GM21390 (cell line): ENCODE measurements around the gene KRTAP9-7.
"Not testable (repeated sequence)": the region's sequence is repeated elsewhere in the genome, so short reads cannot be mapped to it uniquely, and the experiment has no call there.

Source experiments
- ATAC-seq: cut with Tn5 transposase; IDR thresholded peaks from one replicate; pipeline ENCODE4 v1.9.1; 2021; ENCODE audit not compliant: unreplicated experiment

The KRTAP9-7 gene

GRCh38 chr17:41271323-41271722 is 4.2 kb upstream of the KRTAP9-7 start:
- ATAC-seq = not testable (repeated sequence)

DNA sequence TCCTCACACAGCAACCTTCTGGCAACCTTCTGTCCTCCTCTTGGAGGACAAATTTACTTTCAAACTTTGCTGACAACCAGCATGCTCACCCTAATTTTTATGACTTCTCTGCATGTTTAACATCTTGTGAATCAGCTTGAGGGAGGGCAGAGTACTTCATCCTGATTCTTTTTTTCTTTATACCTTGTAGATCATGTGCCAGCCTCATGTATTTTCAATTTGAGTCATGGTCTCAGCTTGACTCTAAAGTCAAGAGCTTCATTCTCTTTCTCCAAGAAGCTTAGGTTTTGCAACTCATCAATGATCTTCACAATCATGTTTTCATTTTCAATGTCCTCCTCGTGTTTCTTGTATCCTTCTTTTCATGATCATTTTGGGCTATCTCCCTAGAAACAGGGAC is 3.6 kb upstream of the KRTAP9-7 start:
- ATAC-seq = no peak

GRCh38 chr17:41278176-41278955 is 2.9 kb downstream of the KRTAP9-7 start:
- ATAC-seq = no peak

- no peak for ATAC-seq
Observed at GRCh38 chr17:41284043-41284442, 8.5 kb downstream of the KRTAP9-7 start.

GRCh38 chr17:41284546-41284945 is 9.0 kb downstream of the KRTAP9-7 start:
- no peak for ATAC-seq

GRCh38 chr17:41287050-41287449 is 11.6 kb downstream of the KRTAP9-7 start:
- ATAC-seq = no peak

DNA sequence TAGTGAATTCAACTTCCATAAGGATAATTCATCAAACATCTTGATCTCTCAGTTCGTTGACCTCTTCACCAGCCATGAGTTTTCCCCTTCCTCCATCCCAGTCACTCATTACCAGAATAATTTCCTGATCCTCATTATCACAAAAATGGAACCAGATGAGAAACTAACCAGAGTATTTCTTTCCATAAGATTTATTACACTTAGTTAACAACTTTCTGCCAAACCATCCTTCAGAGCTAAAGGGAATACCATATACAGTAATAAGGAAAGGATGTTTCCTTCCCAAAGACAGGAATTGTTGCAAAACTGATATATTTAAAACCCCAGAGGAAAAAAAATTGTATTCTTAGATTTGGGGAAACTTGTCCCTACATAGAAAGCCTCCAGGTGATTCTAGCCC is 18.5 kb downstream of the KRTAP9-7 start:
- no peak for ATAC-seq

DNA sequence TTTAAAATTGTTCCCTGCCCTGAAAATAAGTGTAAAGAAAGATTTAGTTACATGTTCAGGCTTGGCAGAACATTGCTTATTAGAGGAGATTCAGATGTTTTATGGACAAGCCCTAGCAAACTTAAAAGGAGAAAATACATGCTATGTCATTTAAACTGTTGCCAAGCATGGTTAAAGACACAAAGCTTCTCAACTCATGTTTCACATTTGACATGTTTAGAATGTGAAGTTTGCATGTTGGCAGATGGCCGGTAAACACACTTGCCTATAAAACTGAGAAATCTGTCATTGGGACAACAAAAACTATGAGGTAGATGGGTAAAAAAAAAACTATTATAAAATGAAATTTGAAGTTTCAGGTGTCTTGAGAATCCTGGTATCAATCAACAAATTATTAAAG is 21.3 kb downstream of the KRTAP9-7 start:
- no peak for ATAC-seq

- no peak for ATAC-seq
Observed at GRCh38 chr17:41298458-41299135, 23.1 kb downstream of the KRTAP9-7 start.

DNA sequence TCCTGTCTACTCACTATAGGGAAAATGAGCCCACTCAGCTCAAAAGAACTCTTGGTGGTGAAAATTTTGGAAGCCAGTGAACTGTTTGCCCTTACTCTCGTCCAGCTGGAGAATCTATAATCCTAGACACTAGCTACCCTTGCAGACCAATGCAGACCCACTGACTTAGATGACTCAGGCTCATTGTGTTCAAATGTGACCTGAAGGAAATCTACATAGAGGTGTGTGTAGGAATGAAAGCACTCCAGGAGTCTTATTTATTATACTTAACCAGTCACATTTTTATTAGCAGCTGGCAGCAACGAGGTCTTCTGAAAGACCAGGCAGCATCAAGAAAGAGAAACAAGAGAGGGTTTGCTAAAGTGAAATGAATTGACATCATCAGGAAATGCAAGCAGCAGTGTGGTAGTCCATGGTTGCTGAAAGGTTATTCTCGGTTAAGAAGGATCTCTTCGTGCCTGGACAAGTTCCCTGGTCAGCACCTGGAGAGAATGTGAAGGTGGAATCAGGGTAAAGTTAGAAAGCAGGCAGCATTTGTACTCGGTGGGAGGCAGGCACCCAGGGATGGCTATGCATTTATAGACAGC is 25.8 kb downstream of the KRTAP9-7 start:
- ATAC-seq = no peak

- ATAC-seq = no peak
Observed at GRCh38 chr17:41301916-41302901, 26.7 kb downstream of the KRTAP9-7 start, which contains the start of gene KRTAP29-1. Gene KRTAP29-1 (minus strand): TSS chr17:41302851. CDS start chr17:41302851, 0 bp downstream.

DNA sequence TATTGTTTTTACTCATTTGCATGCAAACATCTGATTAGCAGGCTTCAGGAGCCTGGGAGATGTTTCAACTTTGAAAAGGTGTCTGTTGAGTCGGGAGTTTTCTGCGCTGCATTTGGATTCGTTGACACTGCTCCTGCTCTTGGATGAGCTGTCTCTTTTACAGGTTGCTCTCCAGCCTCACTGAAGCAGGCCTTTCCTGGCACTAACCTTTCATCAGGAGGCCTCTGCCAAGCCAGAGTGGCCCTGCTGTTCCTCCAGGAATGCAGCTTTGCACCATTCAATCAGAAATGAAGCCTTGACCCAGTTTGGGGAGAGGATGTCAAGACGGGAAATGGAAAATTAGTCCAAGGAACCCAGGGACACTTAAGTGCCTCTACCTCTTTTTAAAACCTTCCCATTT is 27.5 kb downstream of the KRTAP9-7 start:
- no peak for ATAC-seq

DNA sequence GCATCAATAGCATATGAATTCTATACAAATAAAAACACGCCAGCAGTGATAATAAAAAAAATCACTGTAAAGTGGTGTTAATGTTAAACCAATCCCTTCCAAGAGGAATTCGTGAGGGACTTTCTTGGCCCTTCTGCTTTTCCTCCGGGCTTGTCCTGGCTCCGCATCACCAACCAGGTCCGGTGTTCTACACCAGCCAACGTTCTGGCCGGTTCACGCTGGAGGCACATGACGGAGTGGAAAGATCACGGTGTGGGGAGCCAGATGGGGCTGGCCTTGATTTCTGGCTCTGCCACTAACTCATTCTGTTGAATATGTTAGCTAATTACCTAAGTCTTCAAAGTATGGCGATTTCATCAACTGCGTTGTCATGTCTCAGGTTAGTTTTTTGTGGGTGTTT is 28.6 kb downstream of the KRTAP9-7 start:
- no peak for ATAC-seq

- ATAC-seq = no peak
Observed at GRCh38 chr17:41307647-41308046, 32.1 kb downstream of the KRTAP9-7 start.

GRCh38 chr17:41308251-41308917 is 32.9 kb downstream of the KRTAP9-7 start:
- no peak for ATAC-seq

GRCh38 chr17:41308918-41309359 is 33.4 kb downstream of the KRTAP9-7 start, which contains the start of gene KRTAP16-1:
Gene KRTAP16-1 (minus strand): TSS chr17:41309309. CDS start chr17:41309253, 56 bp downstream.
- ATAC-seq = no peak

- ATAC-seq = no peak
Observed at GRCh38 chr17:41311111-41311510, 35.6 kb downstream of the KRTAP9-7 start.

- no peak for ATAC-seq
Observed at GRCh38 chr17:41315204-41315794, 39.8 kb downstream of the KRTAP9-7 start, which contains the start of gene KRTAP17-1. Gene KRTAP17-1 (minus strand): TSS chr17:41315710. CDS start chr17:41315650, 60 bp downstream.

GRCh38 chr17:41315814-41316445 is 40.4 kb downstream of the KRTAP9-7 start:
- ATAC-seq = no peak
